Peyer's patch (tissue), 4 donors: Measurements from ENCODE around the gene DGKQ. TPM values are rescaled to one million over a fixed set of nuclear protein-coding genes. Genes with fewer than 3 reads are reported as not detected.

Source experiments
- DNase-seq, 3 donors: peaks; one replicate each; pipeline ENCODE4 v3.0.0-alpha.2; 2017 to 2019
- H3K27ac ChIP-seq, 4 donors: fragments of 200-600 bp; sonication (generic); one replicate each; pipeline ENCODE4 v1.5.1; 2016 to 2019
- H3K27me3 ChIP-seq, 2 donors: fragments of 200-600 bp; sonication (generic); one replicate each; pipeline ENCODE4 v1.5.1; 2019
- H3K36me3 ChIP-seq, 3 donors: fragments of 200-600 bp; sonication (generic); one replicate each; pipeline ENCODE4 v1.5.1; 2016 to 2019
- H3K4me1 ChIP-seq, 4 donors: fragments of 200-600 bp; sonication (generic); one replicate each; pipeline ENCODE4 v1.5.1; 2016 to 2019
- H3K4me3 ChIP-seq, 4 donors: fragments of 200-600 bp; sonication (generic); 1 replicate in 3 of 4; 2 replicates in 1 of 4; pipeline ENCODE4 v1.5.1; 2016 to 2019; ENCODE audit warnings: mild to moderate bottlenecking in 1 of 4
- H3K9me3 ChIP-seq, 4 donors: fragments of 200-600 bp; sonication (generic); one replicate each; pipeline ENCODE4 v1.5.1; 2016 to 2019; ENCODE audit warnings: mild to moderate bottlenecking in 1 of 4
- POLR2A ChIP-seq, 2 donors: fragments of 450-650 bp; IDR thresholded peaks; one replicate each; pipeline ENCODE4 v1.5.1; 2017; ENCODE audit warnings: antibody characterized with exemption in 2 of 2, mild to moderate bottlenecking in 2 of 2, moderate library complexity in 2 of 2
- total RNA-seq, 4 donors: library from RNA; depleted of rRNA; stranded (reverse); fragments of >200 nt; gene quantifications; one replicate each; pipeline ENCODE4 v1.1.0, GENCODE V29; 2016
- TF ChIP-seq, protein P1 (sequence below), 6 experiments: fragments of 450-650 bp in 4 of 6; fragments of 200-600 bp in 2 of 6; sonication (generic) in 1 of 6; IDR thresholded peaks; one replicate each; pipeline ENCODE4 v1.5.1; 2017 to 2019; ENCODE audit warnings: antibody characterized with exemption in 6 of 6, mild to moderate bottlenecking in 3 of 6, moderate library complexity in 1 of 6

The DGKQ gene
- total RNA-seq, 4 donors from 2014 or later: 32.2 to 119 (median 101) TPM

DNA sequence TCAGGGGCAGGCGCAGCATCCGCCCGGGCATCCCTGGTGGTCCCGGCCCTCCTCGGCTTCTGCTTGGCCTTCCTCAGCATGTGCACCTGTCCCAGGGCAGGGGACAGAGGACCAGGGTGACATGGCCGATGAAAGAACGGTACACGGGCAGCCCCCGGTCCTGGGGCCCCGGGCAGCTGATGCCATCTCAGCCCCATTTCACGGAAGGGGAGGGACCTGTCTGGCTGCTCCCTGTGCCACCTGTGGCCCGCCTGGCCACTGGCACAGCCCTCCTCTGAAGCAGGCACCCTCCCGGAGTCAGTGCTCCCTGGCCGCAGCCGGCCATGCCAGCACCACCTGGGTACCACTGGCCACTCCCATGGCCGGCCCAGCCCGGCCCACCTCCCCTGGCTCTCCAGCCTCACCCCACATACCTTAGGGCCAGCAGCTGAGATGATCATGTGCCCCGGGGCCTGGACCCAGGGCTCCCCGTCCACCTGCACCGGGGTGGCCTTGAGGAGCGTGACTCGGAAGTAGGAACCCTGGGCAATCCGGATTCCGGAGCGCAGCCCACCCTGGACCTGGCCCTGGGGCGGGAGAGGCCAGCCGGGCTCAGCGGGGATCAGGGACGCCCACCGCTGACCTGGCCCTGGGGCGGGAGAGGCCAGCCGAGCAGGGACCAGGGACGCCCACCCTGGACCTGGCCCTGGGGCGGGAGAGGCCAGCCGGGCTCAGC is 12.6 kb downstream of the DGKQ start:
- DNase-seq: peak in 1 of 3 donors; percentile 40
- H3K27me3 ChIP-seq: no peaks in the 10 kb centered on the region
- no peak overlapping the region for H3K4me3 ChIP-seq
- H3K9me3 ChIP-seq: no peaks in the 10 kb centered on the region
- H3K27ac ChIP-seq: peak overlapping the region in 1 of 4 donors; percentile 87
- TF ChIP-seq POLR2A (IDR thresholded peaks at IDR 0.05): no peak
- TF ChIP-seq, protein P1, sequence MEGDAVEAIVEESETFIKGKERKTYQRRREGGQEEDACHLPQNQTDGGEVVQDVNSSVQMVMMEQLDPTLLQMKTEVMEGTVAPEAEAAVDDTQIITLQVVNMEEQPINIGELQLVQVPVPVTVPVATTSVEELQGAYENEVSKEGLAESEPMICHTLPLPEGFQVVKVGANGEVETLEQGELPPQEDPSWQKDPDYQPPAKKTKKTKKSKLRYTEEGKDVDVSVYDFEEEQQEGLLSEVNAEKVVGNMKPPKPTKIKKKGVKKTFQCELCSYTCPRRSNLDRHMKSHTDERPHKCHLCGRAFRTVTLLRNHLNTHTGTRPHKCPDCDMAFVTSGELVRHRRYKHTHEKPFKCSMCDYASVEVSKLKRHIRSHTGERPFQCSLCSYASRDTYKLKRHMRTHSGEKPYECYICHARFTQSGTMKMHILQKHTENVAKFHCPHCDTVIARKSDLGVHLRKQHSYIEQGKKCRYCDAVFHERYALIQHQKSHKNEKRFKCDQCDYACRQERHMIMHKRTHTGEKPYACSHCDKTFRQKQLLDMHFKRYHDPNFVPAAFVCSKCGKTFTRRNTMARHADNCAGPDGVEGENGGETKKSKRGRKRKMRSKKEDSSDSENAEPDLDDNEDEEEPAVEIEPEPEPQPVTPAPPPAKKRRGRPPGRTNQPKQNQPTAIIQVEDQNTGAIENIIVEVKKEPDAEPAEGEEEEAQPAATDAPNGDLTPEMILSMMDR (IDR thresholded peaks at IDR 0.05): no peak
- peaks cover 0 to 12% (median 0%) of the 10 kb centered on the region in 4 donors for H3K4me1 ChIP-seq
- peaks cover 0 to 70% (median 0%) of the 10 kb centered on the region in 3 donors for H3K36me3 ChIP-seq

DNA sequence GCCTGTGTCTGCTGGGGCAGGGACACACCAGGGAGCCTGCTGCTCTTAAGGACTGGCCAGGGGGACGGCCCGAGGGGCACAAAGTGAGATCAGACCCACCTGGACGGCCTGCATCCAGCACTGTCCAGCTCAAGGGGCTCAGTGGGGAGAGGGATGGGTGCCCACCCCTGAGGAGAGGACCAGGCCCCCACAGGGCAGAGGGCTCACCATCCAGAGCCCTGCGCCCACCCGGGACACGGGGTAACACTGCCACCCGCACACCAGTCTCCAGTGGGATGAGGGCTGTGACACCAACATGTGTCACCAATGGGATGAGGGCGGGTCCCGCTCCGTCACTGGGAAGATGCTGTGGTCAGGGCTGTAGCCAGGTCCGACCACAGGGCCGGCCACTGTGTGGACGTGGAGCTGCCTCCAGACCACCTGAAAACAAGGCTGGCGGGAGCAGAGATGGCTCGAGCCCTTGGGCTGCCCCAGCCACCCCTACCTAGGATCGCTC is 13.2 kb downstream of the DGKQ start:
- Histone ChIP-seq H3K4me1 (peaks cover 0 to 12% (median 0%) of the 10 kb centered on the region in 4 donors), H3K36me3 (peaks cover 0 to 69% (median 0%) of the 10 kb centered on the region in 3 donors), H3K27me3 (no peaks in the 10 kb centered on the region), H3K9me3 (no peaks in the 10 kb centered on the region), H3K4me3 (no peak overlapping the region), H3K27ac (no peak overlapping the region)
- no peak for DNase-seq
- TF ChIP-seq, protein P1 (IDR thresholded peaks at IDR 0.05): no peak
- TF ChIP-seq POLR2A (IDR thresholded peaks at IDR 0.05): no peak

DNA sequence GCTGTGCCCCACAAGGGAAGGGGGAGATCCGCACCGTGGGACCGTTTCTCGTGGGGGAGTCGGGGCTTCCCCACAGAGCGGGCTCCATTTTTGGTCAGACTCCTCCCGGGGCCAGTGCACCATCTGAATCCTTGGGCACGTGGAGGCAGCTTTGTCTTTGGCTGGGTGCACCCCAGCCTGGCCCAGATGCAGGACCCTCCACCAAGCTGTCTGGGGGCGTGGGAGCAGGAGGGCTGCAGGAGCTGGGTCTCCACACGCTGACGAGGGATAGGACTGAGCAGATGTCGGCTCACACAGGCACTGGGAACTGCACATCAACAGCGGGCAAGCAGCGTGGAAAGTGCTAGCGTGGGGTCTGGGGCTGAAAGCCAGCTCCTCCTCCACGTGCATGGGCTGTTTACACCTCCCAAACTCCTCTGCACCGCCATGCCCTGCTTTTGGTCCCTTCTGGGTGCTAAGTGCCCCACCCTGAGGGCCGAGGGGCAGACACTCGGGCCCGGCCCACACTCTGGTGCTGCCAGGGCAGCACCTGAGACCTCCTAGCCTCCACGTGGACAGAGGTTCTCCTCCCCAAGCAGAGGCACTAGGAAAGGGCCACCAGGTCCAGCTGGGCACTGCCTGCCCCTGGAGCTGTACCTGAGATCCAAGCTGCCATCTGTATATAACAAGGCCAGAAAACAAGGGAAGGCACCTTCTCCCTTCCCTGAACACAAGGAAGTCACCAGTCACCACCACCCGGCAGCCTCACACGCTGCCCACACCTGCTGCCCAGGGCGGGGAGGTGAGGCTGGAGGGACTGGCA is 13.8 kb downstream of the DGKQ start:
- DNase-seq: peak in 1 of 3 donors; percentile 47
- H3K4me3 ChIP-seq: no peak overlapping the region
- H3K27ac ChIP-seq: no peak overlapping the region

DNA sequence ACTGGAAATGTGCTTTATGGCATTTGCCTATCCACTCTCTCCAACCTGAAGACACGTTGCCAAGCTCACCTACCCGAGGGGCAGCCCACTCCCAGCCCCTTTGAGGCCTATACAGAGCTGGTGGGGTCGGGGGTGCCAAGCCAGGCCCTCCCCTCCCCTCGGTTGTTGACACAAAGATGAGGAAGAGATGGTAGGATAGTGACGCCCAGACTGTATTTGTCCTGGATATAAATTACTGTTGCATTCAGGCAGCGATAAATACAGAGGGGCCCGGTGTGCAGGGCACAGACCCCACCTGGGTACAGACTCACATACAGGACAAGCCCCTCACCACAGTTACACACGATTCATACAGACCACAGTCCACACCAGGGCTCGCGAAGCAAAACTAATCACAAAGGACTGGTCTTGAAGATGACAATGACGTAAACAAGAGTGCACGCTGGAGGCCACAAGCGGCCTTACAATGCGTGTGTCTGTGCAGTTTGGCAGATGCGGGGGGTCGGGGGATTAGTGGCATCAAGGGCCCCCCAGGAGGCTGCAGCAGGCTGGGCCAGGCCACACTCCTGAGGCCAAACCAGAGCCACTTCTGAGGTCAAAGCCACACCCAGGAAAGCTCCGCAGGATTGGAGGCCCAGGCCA is 14.6 kb downstream of the DGKQ start:
- DNase-seq: peak in 1 of 3 donors; percentile 43
- H3K36me3 ChIP-seq: peaks cover 0 to 63% (median 0%) of the 10 kb centered on the region in 3 donors

More for the DNA sequence above, 13.8 kb downstream of the DGKQ start:
- peaks cover 0 to 65% (median 0%) of the 10 kb centered on the region in 3 donors for H3K36me3 ChIP-seq
- TF ChIP-seq, protein P1 (IDR thresholded peaks at IDR 0.05): no peak
- TF ChIP-seq POLR2A (IDR thresholded peaks at IDR 0.05): no peak
- H3K4me1 ChIP-seq: peaks cover 0 to 12% (median 0%) of the 10 kb centered on the region in 4 donors
- H3K27me3 ChIP-seq: no peaks in the 10 kb centered on the region
- H3K9me3 ChIP-seq: no peaks in the 10 kb centered on the region

DNA sequence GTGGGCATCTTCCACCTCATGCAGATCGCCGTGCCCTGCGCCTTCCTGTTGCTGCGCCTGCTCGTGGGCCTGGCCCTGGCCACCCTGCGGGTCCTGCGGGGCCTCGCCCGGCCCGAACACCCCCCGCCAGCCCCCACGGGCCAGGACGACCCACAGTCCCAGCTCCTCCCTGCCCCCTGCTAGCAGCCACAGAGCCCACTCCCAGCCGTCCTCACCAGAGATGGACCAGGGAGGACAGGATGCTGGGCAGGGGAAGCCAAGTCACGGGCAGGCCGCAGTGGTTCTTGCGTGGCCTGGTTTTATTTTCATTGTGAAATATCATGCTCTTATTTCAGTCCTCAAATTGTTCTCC is 15.1 kb downstream of the DGKQ start:
- H3K27me3 ChIP-seq: no peaks in the 10 kb centered on the region
- peaks cover 0 to 65% (median 0%) of the 10 kb centered on the region in 3 donors for H3K36me3 ChIP-seq

More for the DNA sequence above, 14.6 kb downstream of the DGKQ start:
- no peaks in the 10 kb centered on the region for H3K9me3 ChIP-seq
- H3K4me1 ChIP-seq: peaks cover 0 to 9% (median 0%) of the 10 kb centered on the region in 4 donors
- no peak overlapping the region for H3K4me3 ChIP-seq
- H3K27me3 ChIP-seq: no peaks in the 10 kb centered on the region
- H3K27ac ChIP-seq: no peak overlapping the region
- TF ChIP-seq POLR2A (IDR thresholded peaks at IDR 0.05): no peak
- TF ChIP-seq, protein P1 (IDR thresholded peaks at IDR 0.05): no peak

More for the DNA sequence above, 15.1 kb downstream of the DGKQ start:
- no peak for DNase-seq
- TF ChIP-seq POLR2A (IDR thresholded peaks at IDR 0.05): no peak
- TF ChIP-seq, protein P1 (IDR thresholded peaks at IDR 0.05): no peak
- H3K27ac ChIP-seq: no peak overlapping the region
- H3K4me1 ChIP-seq: peaks cover 0 to 5% (median 0%) of the 10 kb centered on the region in 4 donors
- no peak overlapping the region for H3K4me3 ChIP-seq
- no peaks in the 10 kb centered on the region for H3K9me3 ChIP-seq
